ENCODE results near the gene KLHDC10.
"Not testable (repeated sequence)": the region's sequence is repeated elsewhere in the genome, so short reads cannot be mapped to it uniquely, and the experiment has no call there.

The KLHDC10 gene

DNA sequence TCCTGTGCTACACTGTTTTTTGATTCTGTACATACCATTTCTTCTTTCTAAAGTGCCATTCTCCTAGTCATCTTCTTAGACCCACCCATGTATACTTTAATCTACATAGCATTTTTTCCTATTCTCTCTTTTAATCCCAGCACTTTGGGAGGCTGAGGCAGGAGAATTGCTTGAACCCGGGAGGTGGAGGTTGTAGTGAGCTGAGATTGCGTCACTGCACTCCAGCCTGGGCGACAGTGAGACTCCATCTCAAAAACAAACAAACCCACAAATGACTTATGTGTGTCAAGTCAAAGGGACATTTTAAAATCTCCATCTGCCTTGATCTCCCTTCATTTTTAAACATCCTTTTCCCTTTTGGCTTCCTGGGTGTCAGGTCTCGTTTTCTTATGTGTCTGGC, 13.2 kb downstream of the KLHDC10 start:
- DNase-seq: not testable (repeated sequence)

DNA sequence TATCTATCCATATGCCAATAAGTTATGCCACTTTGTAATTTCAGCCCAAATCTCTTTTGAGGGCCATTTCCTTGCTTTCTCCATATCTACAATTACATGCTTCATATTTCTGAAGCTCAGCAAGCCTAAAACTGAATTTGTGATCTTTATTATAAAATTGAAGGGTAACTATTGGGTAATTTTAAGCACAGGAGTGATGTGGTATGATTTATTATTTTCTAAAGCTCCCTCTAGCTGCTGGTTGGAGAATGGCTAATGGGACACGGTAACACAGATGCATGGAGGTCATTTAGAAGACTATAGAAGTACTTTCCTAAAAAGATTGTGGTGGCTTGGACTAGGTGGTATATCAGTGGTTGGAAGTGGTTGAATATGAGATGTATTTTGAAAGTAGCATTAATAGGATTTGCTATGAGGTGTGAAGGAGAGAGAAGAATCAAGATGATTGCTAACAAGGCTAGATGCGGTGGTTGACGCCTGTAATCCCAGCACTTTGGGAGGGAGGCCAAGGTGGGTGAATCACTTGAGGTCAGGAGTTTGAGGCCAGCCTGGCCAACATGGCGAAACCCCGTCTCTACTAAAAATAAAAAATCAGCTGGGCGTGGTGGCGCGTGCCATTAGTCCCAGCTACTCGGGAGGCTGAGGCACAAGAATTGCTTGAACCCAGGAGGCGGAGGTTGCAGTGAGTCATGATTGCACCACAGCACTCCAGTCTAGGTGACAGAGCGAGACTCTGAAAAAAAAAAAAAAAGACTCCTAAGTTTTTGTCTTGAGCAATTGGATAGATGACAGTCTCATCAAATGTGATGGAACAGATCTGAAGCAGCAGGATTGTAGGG, 13.9 kb downstream of the KLHDC10 start:
- no peak for DNase-seq

DNA sequence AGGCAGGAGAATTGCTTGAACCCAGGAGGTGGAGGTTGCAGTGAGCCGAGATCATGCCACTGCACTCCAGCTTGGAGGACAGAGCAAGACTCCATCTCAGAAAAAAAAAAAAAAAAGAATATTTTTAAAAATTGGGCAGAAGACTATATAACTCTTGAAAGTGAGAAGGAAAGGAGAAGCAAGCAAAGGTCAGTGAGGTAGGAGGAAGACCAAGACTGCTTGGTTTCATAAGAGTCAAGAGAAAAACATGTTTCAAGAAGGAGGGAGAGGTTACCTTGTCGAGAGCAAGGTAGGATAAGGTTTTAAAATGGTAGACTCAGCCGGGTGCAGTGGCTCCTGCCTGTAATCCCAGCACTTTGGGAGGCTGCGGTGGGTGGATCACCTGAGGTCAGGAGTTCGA, 14.9 kb downstream of the KLHDC10 start:
- not testable (repeated sequence) for DNase-seq

DNA sequence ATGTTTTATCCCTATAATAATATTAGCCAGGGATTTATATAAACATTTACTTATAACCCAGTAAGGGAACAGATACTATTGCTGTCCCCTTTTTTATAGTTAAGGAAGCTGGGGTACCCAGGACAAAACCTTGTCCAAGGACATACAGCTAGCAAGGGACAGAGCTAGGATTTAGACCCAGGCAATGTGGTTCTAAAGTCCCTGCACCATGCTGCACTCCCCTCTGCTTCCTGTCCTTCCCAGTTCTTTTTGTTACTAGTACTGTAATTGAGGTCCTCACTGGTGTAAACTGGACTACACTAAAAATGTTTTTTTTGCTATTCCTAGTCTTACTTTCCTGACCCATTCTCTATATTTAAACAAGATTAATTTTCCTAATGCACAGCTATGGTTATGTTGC, 16.6 kb downstream of the KLHDC10 start:
- no peak for DNase-seq

DNA sequence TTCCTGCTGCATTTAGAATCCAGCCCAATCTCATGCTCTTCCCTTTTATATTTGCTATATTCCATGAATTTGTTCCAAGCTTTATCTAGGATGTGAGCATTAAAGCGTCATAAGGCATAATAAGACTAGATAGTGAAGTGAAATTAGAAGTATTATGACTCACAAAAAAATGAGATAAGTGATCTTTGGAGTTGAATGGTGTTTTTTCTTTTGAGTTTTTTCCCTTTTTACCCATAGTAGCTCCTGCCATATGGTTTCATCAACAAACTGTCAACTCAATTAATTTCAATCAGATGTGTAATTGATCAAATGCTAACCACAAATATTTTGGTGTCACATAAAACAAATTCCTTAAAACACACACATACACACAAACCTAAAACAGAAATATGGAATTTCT, 17.0 kb downstream of the KLHDC10 start:
- no peak for DNase-seq

DNA sequence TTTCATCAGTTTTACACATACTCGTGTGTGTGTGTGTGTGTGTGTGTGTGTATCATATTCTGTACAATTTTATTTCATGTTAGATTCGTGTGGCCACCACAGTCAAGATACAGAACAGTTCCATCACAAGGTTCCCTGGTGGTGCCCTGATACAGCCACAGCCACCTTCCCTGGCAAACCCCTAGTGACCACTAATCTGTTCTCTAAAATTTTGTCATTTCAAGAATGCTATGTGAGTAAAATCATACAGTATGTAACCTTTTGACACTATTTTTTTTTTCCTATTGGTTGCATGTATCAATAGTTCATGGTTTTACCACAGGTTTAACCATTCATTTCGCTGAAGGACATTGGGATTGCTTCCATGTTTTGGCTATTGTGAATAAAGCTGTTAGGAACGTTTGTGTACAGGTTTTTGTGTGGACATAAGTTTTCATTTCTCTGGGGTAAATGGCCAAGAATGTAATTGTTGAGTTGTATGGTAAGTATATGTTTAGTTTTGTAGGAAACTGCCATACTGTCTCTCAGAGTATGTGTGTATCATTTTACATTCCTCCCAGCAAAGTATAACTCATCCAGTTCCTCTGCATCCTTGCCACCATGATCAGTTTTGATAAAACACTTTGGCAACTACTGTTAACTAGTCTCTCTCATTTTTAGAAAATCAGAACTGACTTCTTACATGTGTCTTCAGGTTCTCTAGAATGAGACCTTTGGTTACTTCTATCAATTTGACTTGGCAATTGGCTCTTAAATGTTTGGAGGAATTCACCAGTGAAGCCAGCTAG, 20.6 kb downstream of the KLHDC10 start:
- no peak for DNase-seq

DNA sequence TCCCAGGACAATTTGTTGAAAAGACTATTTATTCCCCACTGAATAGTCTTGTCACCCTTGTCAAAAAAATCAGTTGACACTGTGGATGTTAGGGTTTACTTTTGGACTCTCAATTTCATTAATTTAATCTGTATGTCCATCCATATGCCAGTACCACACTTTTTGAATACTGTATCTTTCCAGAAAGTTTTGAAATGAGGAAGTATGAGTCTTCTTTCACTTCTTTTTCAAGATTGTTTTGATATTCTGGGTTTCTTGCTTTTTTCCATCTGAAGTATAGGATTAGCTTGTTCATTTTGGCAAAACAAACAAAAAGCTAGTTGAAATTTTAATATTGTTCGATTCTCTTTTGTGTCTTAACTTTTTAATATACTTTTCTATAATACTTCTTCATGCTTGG, 21.7 kb downstream of the KLHDC10 start:
- DNase-seq: no peak

DNA sequence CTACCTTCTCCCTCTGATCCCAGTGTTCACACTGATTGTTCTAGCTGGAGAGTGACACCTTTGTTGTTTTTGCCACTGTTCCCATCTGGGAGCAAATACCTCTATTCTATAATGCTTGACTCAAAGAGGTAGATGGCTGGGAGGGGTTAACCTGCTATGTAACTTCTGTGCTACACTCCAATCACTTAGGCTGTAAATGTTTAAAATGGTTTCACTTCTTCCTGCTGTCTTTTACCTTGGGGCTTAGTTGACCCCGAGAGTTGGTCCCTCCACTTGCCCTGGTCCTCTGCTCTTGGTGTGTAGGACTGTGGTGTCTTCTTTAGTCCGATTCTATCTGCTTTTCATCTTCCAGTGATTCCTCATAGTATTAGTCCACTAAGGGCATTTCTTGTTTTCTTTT, 22.3 kb downstream of the KLHDC10 start:
- no peak for DNase-seq

DNA sequence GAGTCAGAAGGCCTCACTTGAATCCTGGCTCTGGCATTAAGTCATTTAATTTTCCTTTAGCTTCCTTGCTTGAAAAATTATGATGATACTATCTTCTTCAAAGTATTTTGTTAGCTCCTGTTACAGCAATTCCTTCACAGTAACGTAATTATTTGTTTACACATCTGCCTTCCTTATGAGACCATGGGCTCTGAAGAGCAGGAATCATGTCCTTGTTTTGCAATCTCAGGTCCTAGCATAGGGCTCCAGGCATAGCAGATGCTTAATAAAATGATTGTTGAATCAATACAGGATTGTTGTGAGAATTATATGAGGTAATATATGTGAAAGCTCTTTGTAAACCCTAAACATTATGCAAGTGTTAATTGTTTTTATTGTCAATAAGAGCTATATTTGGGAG, 25.5 kb downstream of the KLHDC10 start:
- DNase-seq: no peak

DNA sequence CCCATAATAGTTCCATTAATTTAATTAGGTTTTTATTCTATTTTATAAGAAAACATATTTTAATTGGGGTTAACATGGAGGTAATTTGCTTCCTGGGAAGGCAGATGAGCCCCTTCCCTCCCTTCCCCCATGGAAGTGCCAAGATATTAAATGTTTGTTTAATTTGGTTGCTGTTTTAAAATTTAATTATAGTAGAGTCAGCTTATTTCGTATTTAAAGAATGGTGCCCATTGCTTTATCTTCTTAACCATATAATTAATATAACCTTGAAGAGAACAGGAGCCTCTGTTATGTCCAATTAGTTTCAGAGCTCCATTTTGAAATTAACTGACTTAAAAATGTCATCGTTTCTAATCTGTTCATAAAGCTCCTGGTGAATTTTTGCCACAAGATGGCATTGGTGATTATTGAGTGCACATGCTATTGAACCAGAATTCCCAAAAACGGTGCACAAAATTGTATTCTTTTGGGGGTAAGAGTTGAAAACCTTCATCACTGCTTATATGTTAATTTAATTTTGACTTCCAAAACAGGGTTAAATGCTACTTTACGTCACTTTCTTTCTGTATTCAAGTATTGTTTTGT, 26.0 kb downstream of the KLHDC10 start:
- no peak for DNase-seq

DNA sequence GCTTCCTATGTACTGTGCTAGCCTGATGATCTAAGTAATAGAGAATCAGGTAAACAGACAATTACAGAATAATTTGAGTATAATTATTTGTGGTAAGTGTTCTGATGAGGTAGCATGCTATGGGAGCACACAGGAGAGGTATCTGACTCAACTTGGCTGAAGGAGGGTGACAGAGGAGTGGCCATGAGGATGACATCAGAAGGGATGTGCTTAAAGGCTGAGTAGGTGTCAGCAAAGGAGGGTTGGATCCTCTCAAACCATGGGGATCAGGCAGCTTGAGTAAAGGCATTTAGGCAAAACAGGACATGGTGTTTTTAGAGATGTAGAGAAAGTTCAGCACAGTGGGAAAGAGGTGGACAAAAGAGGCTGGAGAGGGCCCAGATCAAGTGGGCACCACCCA, 29.0 kb downstream of the KLHDC10 start:
- DNase-seq: no peak

DNA sequence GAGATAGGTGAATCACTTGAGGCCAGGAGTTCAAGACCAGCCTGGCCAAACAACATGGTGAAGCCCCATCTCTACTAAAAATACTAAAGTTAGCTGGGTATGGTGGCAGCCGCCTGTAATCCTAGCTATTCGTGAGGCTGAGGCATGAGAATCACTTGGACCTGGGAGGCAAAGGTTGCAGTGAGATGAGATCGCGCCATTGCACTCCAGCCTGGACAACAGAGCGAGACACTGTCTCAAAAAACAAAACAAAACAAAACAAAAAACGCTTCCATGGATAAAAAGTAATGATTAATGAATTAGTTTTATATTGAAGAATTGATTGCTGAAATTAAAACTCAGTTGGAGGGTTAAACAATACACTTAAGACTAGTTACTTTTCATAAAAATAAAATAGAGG, 32.3 kb downstream of the KLHDC10 start:
- DNase-seq: no peak

DNA sequence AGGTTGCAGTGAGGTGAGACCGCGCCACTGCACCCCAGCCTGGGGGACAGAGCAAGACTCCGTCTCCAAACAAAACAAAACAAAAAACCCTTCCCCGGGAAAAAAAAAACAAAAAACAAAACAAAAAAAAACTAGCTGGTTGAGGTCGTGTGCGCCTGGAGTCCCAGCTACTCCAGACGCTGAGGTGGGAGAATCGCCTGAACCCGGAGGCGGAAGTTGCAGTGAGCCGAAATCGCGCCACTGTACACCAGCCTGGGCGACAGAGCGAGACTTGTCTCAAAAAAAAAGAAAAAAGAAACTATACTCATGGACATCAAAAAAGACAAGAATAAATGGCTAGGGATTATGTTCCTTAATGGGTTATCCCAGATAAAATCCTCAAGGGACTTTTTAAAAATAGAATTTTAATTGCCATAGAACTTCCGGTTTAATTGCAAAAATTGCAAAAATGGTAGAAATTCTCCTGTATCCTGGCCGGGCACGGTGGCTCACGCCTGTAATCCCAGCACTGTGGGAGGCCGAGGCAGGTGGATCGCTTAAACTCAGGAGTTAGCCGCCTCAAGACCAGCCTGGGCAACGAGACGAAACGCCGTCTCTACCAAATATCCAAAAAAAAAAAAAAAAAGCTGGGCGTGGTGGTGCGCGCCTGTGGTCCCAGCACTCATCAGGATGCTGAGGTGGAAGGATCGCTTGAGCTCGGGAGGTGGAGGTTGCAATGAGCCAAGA, 37.8 kb downstream of the KLHDC10 start:
- DNase-seq: no peak

DNA sequence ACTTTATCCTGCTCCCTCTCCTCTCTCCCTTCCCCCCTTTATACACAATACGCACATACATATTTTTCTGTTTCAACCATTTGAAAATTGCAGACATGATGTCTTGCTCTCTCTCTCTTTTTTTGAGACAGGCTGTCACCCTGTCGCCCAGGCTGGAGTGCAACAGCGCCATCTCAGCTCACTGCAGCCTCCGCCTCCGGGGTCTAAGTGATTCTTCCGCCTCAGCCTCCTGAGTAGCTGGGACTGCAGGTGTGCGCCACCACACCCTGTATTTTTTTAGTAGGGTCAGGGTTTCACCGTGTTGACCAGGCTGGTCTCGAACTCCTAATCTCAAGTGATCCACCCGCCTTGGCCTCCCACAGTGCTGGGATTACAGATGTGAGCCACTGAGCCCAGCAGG, 38.5 kb downstream of the KLHDC10 start:
- DNase-seq: no peak

DNA sequence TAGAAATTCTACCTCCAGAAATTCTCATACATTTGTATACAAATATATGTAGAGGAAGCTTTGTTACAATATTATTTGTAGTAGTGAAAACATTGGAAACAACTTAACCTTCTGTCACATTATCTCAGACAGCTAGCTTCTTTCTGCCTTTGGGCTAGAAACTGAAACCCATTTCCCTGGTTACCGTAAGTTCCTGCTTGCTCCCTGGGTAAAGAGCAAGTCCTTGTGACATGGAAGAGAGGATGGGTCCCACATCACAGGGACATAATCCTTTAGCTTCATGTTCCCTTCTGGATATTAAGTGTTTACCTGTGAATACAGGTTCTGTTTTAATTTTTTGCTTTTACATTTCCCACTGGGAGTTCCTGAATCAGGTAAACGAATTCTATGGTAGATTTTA, 41.8 kb downstream of the KLHDC10 start:
- no peak for DNase-seq

DNA sequence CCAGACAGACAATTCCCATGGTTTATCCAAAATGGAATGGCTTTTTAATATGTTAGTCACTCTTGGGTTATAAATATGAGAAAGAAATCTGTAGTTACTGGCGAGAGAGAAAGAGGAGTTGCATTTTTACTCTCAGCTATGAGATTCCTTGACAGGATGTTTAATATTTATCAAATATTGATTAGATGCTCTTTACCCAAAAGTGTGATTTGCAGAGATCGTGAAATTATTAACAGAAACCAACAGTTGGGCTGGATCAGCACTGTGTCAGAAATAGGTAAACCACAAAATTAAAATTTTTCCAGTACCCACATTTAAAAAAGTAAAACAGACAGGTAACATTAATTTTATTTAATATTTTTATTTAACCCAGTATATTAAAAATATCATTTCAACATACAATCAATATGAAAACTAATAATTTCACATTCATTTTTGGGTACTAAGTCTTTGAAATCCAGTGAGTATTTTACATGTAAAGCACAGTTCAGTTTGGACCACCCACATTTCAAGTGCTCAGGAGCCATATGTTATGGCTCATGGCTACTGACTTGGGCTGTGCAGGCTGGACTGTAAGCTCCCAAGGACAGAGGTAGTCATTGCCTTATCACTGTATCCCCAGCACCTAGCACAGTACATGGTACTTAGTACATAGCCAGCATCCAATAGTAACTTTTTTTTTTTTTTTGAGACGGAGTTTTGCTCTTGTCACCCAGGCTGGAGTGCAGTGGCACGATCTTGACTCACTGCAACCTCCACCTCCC, 42.5 kb downstream of the KLHDC10 start:
- DNase-seq: no peak

DNA sequence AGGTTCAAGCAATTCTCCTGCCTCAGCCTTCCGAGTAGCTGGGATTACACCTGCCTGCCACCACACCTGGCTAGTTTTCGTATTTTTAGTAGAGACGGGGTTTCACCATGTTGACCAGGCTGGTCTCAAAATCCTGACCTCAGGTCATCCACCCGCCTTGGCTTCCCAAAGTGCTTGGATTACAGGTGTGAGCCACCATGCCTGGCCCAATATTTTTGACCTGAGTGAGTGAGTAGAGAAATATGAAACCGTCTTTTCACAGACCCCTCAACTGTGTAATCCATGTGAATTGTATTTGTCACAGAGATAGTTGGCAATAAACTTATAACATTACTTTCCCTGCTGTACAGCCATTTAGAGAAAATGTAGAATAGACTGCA, 43.1 kb downstream of the KLHDC10 start:
- not testable (repeated sequence) for DNase-seq

DNA sequence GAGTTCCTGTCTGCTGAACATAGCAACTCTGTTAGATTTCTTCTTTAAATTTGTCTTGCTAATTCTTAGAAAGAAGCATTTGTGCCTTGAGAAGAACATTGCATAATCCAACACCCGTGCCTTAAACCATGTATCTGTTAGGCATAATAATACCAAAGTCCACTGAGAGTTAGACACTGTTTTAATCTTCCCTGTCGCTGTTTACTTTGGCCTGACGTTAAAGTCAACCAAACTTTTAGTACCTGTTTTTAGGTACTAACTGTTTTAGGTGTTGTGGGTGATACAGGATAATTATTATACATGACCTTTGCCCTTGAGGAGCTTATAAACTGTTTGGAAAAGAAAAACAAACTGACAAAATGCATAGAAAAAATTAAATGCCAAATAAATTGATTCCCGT, 43.6 kb downstream of the KLHDC10 start:
- DNase-seq: no peak

DNA sequence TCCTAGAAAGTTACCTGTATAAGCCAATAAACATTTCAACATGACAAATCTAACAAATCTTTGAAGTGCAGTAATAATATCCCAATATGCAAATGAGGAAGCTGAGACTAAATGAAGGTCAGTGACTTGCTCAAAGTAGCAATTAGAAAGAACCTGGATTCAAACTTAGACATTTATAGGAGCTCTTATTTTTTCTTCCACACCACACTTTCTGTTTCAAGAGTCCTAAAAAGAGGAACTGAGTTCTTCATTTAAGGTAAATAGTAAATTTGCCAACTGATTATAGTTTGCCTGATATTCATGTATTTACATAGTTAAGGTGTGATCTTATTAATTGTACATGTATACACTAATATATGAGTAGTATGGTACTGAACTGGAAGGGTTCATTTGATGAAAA, 44.0 kb downstream of the KLHDC10 start:
- DNase-seq: no peak

DNA sequence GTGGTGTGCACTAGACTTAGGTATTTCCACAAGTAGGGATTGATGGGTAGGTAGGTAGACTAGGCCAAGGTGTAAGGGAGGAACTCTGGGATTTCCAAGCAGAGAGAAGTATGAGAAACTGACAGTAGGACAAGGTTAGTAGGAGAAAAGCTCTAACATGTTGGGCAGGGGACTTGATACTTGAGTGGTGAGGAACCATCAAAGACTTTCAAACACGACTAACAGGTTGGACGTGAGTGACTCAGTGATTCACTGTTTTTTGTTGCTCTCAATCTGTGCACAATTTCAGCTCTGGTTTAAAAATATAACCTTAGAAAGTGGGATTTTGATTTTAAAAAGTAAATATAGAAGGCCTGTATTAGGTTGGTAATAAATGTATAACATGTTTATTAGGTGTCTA, 44.4 kb downstream of the KLHDC10 start:
- DNase-seq: no peak

DNA sequence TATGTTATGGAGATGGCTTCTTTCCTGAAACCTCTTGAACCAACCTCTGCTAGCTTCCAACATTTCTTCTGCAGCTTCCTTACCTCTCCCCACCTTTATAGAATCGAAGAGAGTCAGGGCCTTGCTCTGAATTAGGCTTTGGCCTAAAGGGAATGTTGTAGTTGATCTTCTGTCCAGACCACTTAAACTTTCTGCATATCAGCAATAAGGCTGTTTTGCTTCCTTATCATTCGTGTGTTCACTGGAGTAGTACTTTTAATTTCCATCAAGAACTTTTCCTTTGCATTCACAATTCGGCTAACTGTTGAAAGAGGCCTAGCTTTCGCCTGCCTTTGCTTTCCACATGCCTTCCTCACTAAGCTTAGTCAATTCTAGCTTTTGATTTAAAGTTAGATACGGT, 48.0 kb downstream of the KLHDC10 start:
- DNase-seq: no peak

DNA sequence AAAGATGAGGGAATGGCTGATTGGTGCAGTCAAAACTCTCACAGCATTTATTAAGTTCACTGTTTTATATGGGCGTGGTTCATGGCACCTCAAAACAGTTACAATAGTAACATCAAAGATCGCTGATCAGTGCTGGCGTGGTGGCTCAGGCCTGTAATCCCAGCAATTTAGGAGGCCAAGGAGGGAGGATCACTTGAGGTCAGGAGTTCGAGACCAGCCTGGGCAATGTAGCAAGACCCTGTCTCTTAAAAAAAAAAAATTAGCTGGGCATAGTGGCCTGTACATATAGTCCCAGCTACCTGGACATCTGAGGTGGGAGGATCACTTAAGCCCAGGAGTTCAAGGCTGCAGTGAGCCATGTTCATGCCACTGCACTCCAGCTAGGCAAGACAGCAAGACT, 48.5 kb downstream of the KLHDC10 start:
- no peak for DNase-seq

DNA sequence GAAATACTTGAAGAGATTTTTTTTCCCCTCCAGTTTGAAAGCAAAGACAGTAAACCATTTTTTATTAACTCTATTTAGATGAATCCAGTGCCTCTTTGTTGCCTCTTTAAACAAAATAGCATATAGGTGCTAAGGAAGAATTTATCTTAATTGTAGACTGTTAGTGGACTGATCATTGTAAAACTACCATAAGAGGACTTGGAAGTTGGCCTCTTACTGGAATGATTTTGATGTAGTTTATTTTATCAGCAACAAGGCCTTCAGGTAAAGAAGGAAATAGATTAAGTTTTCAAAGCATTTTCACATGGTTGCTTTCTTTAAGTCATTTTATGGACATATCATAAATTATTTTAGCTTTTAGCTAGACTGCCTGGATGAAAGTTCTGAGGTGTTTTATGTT, 53.2 kb downstream of the KLHDC10 start:
- no peak for DNase-seq

All from SIG-M5 (cell line).